Body of pancreas (tissue), 4 donors: ENCODE results near the gene TBC1D32.

Source experiments
- CTCF ChIP-seq, 7 experiments: fragments of 450-650 bp in 4 of 7; fragments of 200-600 bp in 3 of 7; sonication (generic) in 3 of 7; IDR thresholded peaks; one replicate each; pipeline ENCODE4 v1.5.1; 2016 to 2019; ENCODE audit warnings: antibody characterized with exemption in 7 of 7
- POLR2A ChIP-seq, 3 donors: fragments of 450-650 bp; IDR thresholded peaks; one replicate each; pipeline ENCODE4 v1.6.1; 2016; ENCODE audit warnings: antibody characterized with exemption in 3 of 3, mild to moderate bottlenecking in 2 of 3

- TF ChIP-seq CTCF (IDR thresholded peaks at IDR 0.05), result peak in 6 of 7 experiments; percentile 57 to 71 (median 68)
- TF ChIP-seq POLR2A (IDR thresholded peaks at IDR 0.05), result no peak
These were observed 278.6 kb downstream of the TBC1D32 start for GRCh38 chr6:121055572-121056163.
